Fibroblast of skin of left biceps (primary cell): ENCODE results near the gene PTCD1.
"Not testable (repeated sequence)": the region's sequence is repeated elsewhere in the genome, so short reads cannot be mapped to it uniquely, and the experiment has no call there.

Experiments
- DNase-seq, 2 experiments: peaks; one replicate each; pipeline ENCODE4 v3.0.0-alpha.2; 2013; ENCODE audit warnings: low read depth in 2 of 2

Gene PTCD1

DNA sequence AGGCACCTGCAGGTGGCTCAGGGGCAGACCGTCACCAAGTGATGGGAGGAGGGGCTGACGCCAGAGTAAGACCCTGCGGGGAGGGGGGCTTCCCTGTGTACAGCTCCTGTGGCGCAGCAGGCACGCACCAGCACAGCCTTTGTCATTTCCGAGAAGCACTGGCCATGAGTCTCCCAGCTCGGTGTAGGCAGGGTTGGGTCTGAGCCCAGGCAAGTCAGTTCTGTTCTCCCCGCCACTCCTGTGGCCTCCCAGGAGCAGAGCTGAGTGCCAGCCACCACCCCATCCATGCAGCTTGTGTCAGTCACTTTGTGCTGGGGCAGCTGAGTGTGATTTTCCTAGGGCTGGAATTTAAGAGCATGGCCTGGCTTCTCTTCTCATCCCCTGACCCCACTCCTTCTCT is 13.3 kb upstream of the PTCD1 start:
- DNase-seq: no peak

DNA sequence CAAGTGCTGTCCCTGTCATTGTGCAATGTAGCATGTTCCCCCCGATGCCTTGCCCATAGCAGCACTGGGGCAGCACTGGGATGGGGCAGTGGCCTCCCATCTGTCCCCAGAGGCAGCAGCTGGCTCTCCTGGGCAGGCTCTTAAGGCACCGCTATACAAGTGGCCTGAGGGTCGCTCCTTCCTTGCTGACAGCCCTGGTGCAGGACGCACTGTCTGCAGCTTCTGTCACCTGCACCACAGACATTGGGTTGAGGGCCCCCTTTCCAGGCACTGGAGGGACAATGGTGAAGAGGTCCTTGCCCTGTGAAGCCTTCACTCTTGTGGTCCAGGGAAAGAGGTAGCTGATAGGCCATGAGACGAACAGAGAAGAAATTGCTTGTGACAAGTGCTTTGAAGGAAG is 10.7 kb upstream of the PTCD1 start:
- DNase-seq: no peak

DNA sequence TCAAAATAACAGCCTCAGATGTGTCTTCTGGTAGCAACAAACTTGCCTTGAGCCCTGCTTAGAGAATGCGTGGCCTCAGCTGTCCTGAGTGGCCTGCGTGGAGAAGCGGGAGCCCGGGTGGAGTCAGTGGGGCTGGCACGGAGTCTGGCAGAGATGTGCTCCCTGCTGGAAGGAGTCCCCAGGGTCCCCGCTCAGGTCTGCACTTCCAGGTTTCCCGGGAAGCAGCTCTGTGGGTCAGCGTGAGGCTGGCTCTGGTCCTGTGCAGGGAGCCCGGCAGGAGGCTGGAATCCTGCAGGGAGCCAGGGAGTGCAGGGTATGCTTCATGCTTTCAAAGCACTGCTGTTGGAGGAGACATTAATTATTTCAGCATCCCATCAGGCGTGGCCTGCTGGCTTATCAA is 10.3 kb upstream of the PTCD1 start:
- DNase-seq: no peak

DNA sequence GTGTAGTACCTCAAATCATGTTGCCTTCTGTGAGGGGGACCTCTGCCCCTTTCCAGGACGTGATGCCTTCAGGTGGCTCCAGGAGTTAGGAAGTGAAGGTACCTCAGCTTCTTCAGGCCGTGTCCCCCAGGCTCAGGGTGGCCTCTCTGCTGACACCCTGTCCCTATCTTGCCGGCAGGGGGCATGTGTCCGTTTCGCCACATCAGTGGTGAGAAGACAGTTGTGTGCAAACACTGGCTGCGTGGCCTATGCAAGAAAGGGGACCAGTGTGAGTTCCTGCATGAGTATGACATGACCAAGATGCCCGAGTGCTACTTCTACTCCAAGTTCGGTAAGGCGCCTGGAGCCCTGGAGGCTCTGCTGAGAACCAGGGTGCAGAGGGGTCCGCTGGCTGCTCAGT is 9.3 kb upstream of the PTCD1 start:
- DNase-seq: no peak

DNA sequence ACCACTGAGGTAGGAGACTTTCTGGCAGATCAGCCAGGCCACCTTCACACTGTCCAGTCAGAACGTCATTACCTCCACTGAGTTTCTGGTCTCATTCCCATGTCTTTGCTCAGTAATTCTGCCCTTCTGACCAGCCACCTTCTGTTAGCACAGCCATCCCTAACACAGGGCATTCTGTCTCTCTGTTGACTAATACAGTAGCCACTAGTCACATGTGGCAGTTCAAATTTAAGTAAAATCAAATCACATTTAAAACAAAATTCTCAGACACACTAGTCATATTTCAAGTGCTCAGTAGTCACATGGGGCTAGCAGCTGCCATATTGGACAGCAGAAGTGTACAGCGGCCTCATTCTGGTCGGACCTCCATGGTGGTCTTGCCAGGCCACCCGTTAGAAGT is 7.5 kb upstream of the PTCD1 start:
- DNase-seq: no peak

DNA sequence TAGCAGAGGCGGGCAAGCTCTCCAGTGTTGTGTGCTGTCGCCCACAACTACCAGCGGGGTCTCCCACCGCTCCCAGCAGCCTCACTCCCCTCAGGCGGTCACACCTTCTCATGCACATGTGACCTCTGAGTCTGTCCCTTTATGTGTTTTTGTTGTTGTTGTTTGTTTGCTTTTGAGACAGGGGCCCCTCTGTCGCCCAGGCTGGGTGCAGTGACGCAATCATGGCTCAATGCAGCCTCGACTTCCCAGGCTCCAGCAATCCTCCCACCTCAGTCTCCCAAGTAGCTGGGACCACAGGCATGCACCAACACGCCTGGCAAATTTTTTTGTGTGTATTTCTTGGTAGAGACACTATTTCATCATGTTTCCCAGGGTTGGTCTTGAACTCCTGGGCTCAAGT is 1.6 kb upstream of the PTCD1 start:
- no peak for DNase-seq

DNA sequence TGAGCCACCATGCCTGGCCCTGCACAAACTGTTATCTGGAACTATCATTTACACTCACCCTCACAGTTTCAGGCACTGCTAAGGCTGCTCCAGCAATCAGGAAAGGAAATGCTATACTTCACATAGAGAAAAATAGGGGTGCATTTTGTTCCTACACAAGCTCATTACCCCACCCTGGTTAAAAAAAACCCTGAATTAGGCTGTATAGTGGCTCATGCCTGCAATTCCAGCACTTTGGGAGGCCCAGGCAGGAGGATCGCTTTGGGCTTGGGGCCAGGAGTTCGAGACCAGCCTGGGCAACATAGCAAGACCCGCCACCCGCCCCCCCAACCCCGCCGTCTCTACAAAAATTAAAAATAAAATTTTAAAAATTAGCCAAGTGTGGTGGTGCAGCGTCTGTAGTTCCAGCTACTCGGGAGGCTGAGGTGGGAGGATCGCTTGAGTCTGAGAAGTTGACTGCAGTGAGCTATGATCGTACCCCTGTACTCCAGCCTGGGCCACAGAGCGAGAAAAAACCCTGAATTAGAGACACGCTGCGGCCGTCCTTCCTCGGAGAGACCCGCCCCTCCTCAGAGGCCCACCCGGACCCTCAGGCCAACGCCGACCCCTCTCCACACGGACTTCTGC is 539 bp downstream of the PTCD1 start:
- DNase-seq: no peak

DNA sequence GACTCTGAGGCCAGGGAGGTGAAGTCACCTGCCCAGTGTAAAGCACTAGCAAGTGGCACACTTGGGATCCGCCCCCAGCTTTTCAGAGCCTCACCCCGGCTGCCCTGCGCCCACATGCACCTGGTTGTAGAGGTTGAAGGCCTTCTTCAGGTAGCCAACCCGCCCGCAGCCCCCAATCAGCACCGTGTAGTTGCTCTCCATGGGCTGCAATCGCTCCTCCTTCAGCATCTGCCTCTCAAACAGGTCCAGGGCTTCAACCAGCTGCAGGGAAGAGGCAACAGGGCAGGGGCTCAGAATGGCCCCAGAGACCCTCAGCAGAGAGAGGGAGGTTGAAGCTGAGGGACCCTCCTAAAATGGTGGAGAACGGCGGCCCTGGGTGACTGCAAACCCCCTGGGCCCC is 5.4 kb downstream of the PTCD1 start:
- DNase-seq: no peak

DNA sequence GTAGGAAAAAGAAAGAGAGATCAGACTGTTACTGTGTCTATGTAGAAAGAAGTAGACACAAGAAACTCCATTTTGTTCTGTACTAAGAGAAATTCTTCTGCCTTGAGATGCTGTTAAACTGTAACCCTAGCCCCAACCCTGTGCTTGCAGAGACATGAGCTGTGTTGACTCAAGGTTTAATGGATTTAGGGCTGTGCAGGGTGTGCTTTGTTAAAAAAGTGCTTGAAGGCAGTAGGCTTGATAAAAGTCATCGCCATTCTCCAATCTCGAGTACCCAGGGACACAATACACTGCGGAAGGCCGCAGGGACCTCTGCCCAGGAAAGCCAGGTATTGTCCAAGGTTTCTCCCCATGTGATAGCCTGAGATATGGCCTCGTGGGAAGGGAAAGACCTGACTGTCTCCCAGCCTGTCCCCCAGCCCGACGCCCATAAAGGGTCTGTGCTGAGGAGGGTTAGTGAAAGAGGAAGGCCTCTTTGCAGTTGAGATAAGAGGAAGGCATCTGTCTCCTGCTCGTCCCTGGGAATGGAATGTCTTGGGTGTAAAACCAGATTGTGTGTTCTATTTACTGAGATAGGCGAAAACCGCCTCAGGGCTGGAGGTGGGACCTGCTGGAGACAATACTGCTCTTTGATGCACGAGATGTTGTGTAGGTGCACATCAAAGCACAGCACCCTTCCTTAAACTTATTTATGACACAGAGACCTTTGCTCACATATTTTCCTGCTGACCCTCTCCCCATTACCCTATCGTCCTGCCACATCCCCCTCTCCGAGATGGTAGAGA is 6.7 kb downstream of the PTCD1 start:
- DNase-seq: not testable (repeated sequence)

DNA sequence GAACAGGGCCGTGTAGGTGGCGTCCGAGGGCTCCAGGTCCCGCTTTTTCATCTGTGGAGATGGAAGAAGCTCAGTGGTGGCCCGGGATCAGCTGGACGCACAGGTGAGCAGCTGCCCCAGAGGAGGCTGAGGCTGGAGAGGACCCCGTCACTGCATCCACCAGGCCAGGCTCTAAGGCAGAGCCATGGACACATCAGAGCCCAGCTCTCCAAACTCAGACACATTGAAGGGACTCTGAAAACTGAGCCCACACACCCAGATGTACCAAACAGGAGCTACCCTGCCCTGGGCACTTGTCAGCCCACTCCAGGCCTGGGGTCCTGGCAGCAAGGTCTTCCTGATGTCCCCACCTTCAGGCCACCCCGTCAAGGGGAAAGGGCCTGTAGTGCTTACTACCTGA is 8.8 kb downstream of the PTCD1 start:
- no peak for DNase-seq

DNA sequence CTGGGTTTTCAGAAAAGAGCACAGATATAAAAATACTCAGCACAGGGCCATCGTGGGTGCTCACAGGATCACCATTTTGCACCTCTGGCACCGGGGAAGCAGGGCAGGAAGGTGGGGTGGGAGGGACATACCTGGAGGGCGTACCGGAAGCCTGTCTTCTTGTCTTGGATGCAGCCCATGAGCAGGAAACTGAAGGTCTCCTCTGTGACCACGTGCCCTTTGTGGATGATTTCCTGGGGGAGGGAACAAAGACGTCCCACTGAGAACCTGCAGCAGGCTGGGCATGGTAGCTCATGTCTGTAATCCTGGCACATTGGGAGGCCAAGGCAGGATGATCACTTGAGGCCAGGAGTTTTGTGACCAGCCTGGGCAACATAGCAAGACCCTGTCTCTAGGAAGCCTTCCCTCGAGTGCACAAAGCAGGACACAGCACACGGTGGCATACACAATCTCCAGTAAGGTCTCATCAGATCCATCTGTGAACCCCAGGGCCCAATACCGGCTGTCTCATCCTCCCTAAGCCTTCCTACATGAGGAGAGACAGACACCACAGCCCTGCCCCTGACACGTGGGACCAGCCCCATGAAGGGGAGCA is 9.5 kb downstream of the PTCD1 start:
- no peak for DNase-seq

DNA sequence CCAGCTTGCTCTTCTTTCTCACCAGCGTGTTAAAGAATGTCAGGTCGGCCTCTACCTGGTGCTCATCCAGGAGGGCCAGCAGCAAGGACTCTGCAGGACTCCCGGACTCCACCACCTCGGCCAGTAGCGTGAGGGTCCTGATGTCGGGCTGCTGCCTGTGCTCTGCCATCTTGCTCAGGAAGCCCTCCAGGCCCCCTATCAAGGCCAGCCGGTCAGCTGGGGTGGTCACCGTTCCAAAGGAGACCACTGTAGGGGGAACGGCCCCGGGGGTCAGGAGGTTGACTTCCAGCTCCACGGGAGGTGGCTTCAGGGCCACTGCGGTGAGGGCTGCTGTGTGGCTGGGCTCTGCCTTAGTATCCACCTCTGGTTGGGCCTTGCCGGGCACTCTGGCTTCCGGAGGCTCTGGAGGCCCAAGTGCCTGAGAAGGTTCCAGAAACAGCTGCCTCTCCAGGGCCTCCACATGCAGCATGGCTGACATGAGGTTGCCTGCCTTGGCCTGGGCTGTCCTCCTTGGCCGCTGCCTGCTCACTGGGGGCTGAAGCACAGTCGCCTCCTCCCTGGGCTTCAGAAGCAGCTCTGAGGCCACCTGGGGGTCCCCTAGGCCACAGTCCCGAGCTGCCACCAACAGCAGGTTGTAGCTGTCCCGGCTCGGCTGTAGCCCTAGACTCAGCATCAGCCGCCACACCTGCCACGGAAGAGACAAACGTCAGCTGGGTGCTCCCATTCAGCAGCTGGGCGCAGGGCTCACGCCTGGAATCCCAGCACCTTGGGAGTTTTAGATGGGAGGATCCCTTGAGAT is 13.5 kb downstream of the PTCD1 start:
- DNase-seq: no peak

DNA sequence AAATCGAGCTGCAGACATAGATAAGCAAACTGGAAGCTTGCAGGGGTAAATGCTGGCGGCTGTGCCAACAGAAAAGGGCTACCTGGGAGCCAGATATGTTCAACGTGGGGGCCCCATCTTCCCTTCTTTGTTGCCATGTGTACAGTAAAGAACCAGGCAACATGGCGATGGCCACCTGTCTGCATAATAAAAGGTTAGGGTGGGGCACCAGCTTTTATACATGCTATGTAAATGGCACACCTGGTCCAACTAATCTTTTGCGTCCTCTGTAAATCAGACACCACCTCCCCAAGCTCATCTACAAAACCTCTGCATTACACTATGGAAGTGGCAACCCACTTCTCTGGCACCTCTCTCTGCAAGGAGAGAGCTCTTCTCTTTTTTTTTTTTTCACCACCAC is 16.0 kb downstream of the PTCD1 start:
- no peak for DNase-seq

DNA sequence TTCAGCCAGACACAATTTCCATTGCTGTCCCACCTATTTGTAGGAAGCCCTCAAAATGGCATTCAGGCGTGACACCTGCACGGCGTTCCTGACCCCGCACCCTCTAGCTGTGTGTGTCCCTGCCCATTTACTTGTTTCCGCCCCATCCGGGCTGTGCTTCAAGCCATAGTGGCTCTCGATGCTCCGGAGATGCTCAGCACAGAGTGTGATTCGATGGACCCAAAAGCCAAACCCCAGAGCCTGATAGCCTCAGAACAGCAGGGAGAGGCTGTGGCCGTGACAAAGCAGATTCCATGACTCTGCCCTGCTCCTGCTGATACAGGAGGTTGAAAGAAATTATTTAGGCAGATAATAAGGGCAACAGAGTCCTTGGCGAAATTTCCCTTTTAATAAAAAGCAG is 16.4 kb downstream of the PTCD1 start:
- no peak for DNase-seq

DNA sequence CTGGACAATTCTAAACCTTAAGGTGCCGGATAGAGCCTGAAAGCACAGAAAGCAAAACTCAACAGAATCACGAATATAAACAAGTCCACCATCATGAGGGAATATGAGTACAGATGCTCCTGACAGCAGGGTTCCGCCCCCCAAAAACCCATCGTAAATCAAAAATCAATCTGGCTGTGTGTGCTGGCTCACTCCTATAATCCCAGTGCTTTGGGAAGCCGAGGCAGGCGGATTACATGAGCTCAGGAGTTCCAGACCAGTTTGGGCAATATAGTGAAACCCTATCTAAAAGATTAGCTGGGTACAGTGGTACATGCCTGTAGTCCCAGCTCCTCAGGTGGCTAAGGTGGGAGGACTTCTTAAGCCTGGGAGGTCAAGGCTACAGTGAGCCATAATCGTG is 17.6 kb downstream of the PTCD1 start:
- no peak for DNase-seq

DNA sequence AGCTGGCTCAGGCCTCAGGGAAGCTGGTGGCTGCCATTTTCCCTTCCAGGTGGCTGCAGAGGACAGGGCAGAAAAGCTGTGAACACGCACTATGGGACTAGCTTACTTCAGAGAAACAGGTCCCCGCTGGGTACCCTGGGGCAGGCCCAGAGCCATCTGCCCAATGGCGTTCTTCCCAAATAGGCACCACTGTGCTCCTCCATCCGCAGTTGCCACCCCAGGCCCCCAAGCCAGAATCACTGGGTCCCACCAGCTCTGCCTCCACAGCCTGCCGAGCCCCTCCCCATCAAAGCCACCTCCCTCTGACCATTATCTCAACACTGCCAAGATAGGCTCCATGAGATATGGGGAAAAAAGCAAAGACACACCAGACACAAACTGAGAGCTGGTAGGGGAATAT is 18.4 kb downstream of the PTCD1 start:
- DNase-seq: no peak

DNA sequence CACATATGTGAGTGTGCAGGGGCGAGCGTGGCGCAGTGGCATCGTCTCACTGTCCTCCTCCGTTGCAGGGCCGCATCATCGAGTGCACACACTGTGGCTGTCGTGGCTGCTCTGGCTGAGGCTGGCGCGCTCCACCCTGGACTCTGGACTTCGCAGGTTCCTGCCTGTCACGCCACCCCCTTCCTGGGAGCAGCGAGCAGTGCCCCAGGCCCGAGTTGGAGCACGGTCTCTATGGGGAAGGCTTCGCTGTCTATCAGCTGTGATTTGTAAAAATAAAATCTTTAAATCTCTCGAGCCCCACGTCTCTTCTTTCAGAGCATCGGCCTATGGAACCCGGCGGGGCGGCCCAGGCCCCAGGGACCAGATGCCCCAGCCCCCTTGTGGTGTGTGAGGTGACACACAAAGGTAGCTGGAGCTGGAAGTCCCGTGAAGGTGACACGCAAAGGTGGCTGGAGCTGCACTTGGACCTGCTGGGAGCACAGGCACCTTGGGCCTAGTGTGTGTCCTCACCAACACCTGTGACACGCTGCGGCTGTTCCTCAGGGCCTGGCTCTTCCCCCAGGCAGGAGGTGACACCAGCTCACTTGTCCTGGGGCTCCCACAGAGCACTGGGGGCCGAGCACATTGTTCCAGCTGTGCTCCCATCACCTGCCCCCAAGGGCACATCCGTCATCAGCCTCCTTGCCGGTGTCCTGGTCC is 19.1 kb downstream of the PTCD1 start:
- no peak for DNase-seq

DNA sequence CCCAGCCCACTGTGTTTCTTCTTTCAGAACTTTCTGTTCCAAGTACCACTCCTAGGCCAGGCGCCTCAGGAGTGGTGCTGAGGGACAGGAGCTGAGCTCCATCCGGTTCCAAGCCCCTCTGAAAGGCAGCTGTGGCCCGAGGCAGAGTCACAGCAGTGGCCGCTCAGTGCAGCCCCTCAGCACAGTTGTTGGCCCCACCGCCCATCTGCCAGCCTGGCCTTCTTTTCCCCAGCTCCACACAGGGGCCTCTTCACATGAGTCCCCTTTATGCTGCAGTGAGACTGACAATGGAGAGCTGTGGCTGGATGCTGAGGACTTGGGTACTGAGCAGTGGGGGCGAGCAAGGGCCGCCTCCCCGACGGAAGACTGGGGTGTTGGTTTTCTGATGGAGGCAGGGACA is 20.3 kb downstream of the PTCD1 start:
- no peak for DNase-seq

DNA sequence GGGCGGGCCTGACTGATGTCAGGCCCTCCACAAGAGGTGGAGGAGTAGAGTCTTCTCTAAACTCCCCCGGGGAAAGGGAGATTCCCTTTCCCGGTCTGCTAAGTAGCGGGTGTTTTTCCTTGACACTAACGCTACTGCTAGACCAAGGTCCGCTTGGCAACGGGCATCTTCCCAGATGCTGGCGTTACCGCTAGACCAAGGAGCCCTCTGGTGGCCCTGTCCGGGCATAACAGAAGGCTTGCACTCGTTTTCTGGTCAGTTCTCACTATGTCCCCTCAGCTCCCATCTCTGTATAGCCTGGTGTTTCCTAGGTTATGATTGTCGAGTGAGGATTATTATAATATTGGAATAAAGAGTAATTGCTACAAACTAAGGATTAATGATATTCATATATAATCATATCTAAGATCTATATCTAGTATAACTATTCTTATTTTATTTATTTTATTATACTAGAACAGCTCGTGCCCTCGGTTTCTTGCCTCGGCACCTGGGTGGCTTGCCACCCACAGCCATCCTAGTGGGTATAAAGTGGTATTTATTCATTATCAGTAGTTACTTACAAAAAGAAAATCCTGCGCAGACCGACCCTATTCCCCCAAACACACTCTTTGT is 23.0 kb downstream of the PTCD1 start:
- DNase-seq: not testable (repeated sequence)

DNA sequence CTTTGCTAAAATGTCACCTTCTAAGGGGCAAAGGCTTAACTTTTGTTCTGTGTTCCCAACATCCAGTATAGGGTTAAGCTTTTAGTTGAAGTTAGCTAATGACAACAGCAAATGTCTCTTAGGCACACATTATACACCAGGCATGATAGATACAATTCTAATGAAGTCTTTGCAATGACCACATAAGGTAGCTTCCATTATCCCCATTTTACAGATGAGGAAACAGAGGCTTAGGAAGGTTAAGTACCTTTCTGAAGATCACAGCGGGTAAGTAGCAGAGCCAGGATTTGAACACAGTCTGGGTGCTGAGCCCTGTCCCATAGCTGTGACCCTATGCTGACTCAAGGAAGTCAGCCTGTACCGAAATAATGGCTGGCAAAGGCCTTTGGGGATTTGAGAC is 28.0 kb downstream of the PTCD1 start:
- DNase-seq: no peak

DNA sequence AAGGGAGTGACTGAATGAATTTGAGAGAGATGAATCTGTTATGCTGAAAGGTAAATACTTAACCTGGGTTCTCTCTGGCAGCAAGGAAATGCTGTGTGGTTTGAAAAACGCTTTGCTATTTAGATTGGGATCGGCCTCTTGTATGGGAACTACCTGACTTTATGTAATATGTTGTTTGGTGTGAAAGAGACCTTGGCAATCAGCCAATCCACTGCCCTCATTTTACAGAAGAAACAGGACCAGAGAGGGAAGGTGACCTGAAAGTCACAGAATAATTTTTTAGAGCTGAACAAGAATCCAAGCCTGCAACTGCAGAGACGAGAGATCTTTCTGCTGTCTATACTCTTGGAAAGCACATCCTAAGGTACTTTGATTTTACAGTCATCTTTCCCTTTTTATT is 28.8 kb downstream of the PTCD1 start:
- no peak for DNase-seq

DNA sequence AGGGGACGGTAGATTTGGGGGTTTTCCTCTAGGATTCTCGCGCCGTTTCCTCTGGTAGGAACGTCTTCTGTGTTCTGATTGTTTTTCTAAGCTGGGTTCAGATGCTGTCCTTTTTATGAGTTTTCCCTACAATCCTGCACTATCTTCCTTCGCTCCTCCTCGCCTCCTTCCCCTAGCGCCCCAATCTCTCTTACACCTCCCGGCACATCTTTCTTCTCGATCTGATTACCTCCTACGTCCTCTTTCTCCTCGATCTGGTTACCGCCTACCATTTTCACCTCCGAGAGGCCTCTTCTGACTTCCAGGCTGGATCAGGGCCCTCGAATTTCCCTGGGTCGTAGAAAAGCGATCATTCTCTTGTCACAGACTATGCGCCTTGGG is 29.4 kb downstream of the PTCD1 start:
- no peak for DNase-seq
